Ascending aorta (tissue), 2 donors: Measurements from ENCODE around the gene SPARCL1. TPM values are rescaled to one million over a fixed set of nuclear protein-coding genes. Genes with fewer than 3 reads are reported as not detected.

ENCODE experiments used
- DNase-seq, 2 donors: peaks; one replicate each; pipeline ENCODE4 v3.0.0-alpha.2; 2019; ENCODE audit warnings: low spot score in 2 of 2
- H3K27ac ChIP-seq, 2 donors: fragments of 200-600 bp; sonication (generic); one replicate each; pipeline ENCODE4 v1.5.1; 2016 to 2017; ENCODE audit warnings: mild to moderate bottlenecking in 1 of 2
- H3K27me3 ChIP-seq: fragments of 200-600 bp; sonication (generic); one replicate; pipeline ENCODE4 v1.5.1; 2017
- H3K36me3 ChIP-seq, 2 donors: fragments of 200-600 bp; sonication (generic); one replicate each; pipeline ENCODE4 v1.5.1; 2016
- H3K4me1 ChIP-seq, 2 donors: fragments of 200-600 bp; sonication (generic); one replicate each; pipeline ENCODE4 v1.5.1; 2016 to 2017; ENCODE audit warnings: mild to moderate bottlenecking in 1 of 2
- H3K4me3 ChIP-seq, 2 donors: fragments of 200-600 bp; sonication (generic); one replicate each; pipeline ENCODE4 v1.5.1; 2016 to 2017; ENCODE audit warnings: mild to moderate bottlenecking in 1 of 2
- H3K9me3 ChIP-seq, 2 donors: fragments of 200-600 bp; sonication (generic); one replicate each; pipeline ENCODE4 v1.5.1; 2016
- CTCF ChIP-seq, 3 experiments: fragments of 200-600 bp in 2 of 3; fragments of 450-650 bp in 1 of 3; sonication (generic) in 2 of 3; IDR thresholded peaks; one replicate each; pipeline ENCODE4 v1.5.1; 2016 to 2019; ENCODE audit warnings: antibody characterized with exemption in 3 of 3, mild to moderate bottlenecking in 1 of 3, moderate library complexity in 1 of 3
- intact Hi-C: fragments of 100-400 bp; cut with DNase I; formaldehyde crosslinking; loops from one replicate; pipeline ENCODE4 v1.15.1; 2023
- total RNA-seq: library from RNA; depleted of rRNA; stranded (reverse); fragments of >200 nt; gene quantifications from one replicate; pipeline ENCODE4 v1.1.0, GENCODE V29; 2016

The SPARCL1 gene
- total RNA-seq, 1 donor from 2014 or later = 830 TPM

GRCh38 chr4:87444741-87445140 is 84.4 kb downstream of the SPARCL1 start:
- no peaks in the 10 kb centered on the region for H3K4me1 ChIP-seq
- intact Hi-C loops = no loop called here
- H3K27me3 ChIP-seq = no peaks in the 10 kb centered on the region
- DNase-seq = no peak
- H3K36me3 ChIP-seq = peaks cover 15 to 48% of the 10 kb centered on the region in 2 donors
- no peaks in the 10 kb centered on the region for H3K9me3 ChIP-seq
- H3K27ac ChIP-seq = no peak overlapping the region
- no peak overlapping the region for H3K4me3 ChIP-seq
- no peak for TF ChIP-seq CTCF (IDR thresholded peaks at IDR 0.05)

- Histone ChIP-seq H3K9me3 (no peaks in the 10 kb centered on the region), H3K4me1 (no peaks in the 10 kb centered on the region), H3K27me3 (no peaks in the 10 kb centered on the region), H3K4me3 (no peak overlapping the region), H3K27ac (no peak overlapping the region), H3K36me3 (peaks cover 32 to 54% of the 10 kb centered on the region in 2 donors)
- no peak for DNase-seq
- intact Hi-C loops = no loop called here
- no peak for TF ChIP-seq CTCF (IDR thresholded peaks at IDR 0.05)
Measured at GRCh38 chr4:87442889-87443288, 86.3 kb downstream of the SPARCL1 start.

DNA sequence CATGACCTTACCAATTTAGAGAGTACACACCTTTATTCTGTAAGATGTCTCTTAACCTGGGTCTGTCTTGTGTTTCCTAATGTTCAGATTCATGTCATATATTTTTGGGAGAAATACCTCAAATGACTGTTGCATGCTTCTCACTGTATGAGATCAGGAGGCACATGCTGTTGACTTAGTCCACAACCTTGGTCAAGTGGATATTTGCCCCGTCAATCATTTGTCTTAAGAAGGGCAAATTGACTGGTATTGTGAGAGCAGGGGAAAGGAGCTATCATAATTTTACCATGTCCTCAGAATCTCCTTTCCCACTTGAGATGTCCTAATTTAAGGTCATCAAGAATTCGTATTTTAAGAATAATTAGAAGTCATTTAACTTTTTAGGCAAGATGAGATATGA is 95.8 kb downstream of the SPARCL1 start:
- intact Hi-C loops = no loop called here
- Histone ChIP-seq H3K27ac (no peak overlapping the region), H3K9me3 (no peaks in the 10 kb centered on the region), H3K4me1 (no peaks in the 10 kb centered on the region), H3K36me3 (peaks cover 7 to 9% of the 10 kb centered on the region in 2 donors), H3K4me3 (no peak overlapping the region), H3K27me3 (no peaks in the 10 kb centered on the region)
- no peak for TF ChIP-seq CTCF (IDR thresholded peaks at IDR 0.05)
- DNase-seq = no peak

DNA sequence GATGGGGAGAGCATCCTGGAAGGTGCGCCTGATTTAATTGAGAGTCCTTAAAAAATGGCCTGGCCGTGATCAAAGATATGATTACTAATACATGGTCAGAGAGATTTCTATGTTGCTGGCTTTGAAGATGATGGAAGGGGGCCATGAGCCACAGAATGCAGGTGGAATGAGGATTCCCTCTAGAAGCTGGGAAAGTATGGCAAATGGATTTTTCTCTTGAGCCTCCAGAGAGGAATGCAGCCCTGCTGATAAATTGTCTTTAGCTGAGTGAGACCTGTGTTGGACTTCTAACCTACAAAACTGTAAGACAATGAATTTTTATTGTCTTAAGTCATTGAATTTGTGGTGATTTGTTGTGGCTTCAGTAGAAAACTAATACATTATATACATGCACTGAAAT is 99.1 kb downstream of the SPARCL1 start:
- no peaks in the 10 kb centered on the region for H3K9me3 ChIP-seq
- no peak for TF ChIP-seq CTCF (IDR thresholded peaks at IDR 0.05)
- no peak overlapping the region for H3K27ac ChIP-seq
- no peak for DNase-seq
- no peak overlapping the region for H3K4me3 ChIP-seq
- no peaks in the 10 kb centered on the region for H3K36me3 ChIP-seq
- intact Hi-C loops = no loop called here
- peaks cover 0 to 1% of the 10 kb centered on the region in 2 donors for H3K4me1 ChIP-seq
- H3K27me3 ChIP-seq = no peaks in the 10 kb centered on the region

- intact Hi-C loops = no loop called here
- no peak for TF ChIP-seq CTCF (IDR thresholded peaks at IDR 0.05)
- no peak overlapping the region for H3K27ac ChIP-seq
- DNase-seq = no peak
- peaks cover 0 to 12% of the 10 kb centered on the region in 2 donors for H3K4me1 ChIP-seq
- H3K9me3 ChIP-seq = no peaks in the 10 kb centered on the region
- H3K36me3 ChIP-seq = no peaks in the 10 kb centered on the region
- H3K4me3 ChIP-seq = no peak overlapping the region
- no peaks in the 10 kb centered on the region for H3K27me3 ChIP-seq
Measured at GRCh38 chr4:87428979-87429378, 100.2 kb downstream of the SPARCL1 start.

DNA sequence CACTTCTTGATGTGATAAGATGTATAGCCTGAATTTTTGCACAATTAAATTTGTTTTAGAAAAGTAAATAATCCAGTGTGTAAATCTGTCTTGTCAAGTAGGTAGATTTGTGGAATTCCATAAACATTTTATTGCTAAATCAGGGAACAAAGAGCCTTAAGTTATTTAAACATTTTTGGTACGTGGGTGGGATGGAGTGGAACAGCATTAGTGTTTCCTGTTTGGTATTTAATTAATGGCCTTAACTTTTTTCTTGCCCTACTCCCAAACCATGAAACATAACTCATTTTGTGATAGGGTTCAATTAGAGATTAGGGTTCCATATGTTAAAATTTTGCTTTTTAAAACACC is 101.7 kb downstream of the SPARCL1 start:
- TF ChIP-seq CTCF (IDR thresholded peaks at IDR 0.05) = no peak
- no peaks in the 10 kb centered on the region for H3K9me3 ChIP-seq
- no peaks in the 10 kb centered on the region for H3K36me3 ChIP-seq
- H3K4me3 ChIP-seq = no peak overlapping the region
- H3K4me1 ChIP-seq = peaks cover 0 to 15% of the 10 kb centered on the region in 2 donors
- H3K27ac ChIP-seq = no peak overlapping the region
- no peaks in the 10 kb centered on the region for H3K27me3 ChIP-seq
- intact Hi-C loops = no loop called here
- DNase-seq = no peak
